Forelimb muscle (tissue), 1 donor: ENCODE measurements around the gene CBX2. TPM values are rescaled to one million over a fixed set of nuclear protein-coding genes. Genes with fewer than 3 reads are reported as not detected.

Experiments
- polyA plus RNA-seq: library from polyadenylated mRNA; unstranded; fragments of 120-200 nt; gene quantifications from one replicate; pipeline ENCODE4 v1.2.1, GENCODE V29; 2013; ENCODE audit not compliant: insufficient read length

The CBX2 gene
- polyA plus RNA-seq, 1 donor = 9.0 TPM

Other genes with a start within 250 kb of the CBX2 start
- 0.70 TPM for gene RBFOX3, start 167.1 kb upstream of the CBX2 start, polyA plus RNA-seq
- gene ENPP7, start 47.2 kb upstream of the CBX2 start, polyA plus RNA-seq = not detected
- 5.6 TPM for gene CBX8, start 18.9 kb downstream of the CBX2 start, polyA plus RNA-seq
- gene CBX4, start 61.3 kb downstream of the CBX2 start, polyA plus RNA-seq = 10.0 TPM